Activated CD8-positive, alpha-beta T cell treated with anti-CD3 and anti-CD28 coated beads for 36 hours (primary cell): ENCODE measurements around the gene C1QTNF6. TPM values are rescaled to one million over a fixed set of nuclear protein-coding genes. Genes with fewer than 3 reads are reported as not detected.

Source experiments
- ATAC-seq: fragments of 200-7000 bp; cut with Tn5 transposase; one replicate; pipeline ENCODE4 v1.10.0; 2021; ENCODE audit warnings: mild to moderate bottlenecking, moderate library complexity
- CTCF ChIA-PET: fragments of 350-600 bp; sonication (Branson Sonifier 250); formaldehyde crosslinking; loops from one replicate; lab custom pipeline; 2021; ENCODE audit warnings: antibody characterized with exemption; lab: Charles Lee
- POLR2A ChIA-PET: fragments of 350-600 bp; sonication (Branson Sonifier 250); formaldehyde crosslinking; loops from one replicate; lab custom pipeline; 2021; ENCODE audit warnings: antibody characterized with exemption; lab: Charles Lee
- DNase-seq: peaks from one replicate; pipeline ENCODE4 v3.0.0-alpha.2; 2020
- H3K27ac Mint-ChIP-seq: one replicate; pipeline ENCODE4 v1.8.0; 2021; ENCODE audit warnings: mild to moderate bottlenecking, mixed read lengths
- H3K27me3 Mint-ChIP-seq: one replicate; pipeline ENCODE4 v1.8.0; 2021; ENCODE audit warnings: mixed read lengths
- H3K36me3 Mint-ChIP-seq: one replicate; pipeline ENCODE4 v1.8.0; 2021; ENCODE audit warnings: low read depth, mixed read lengths
- H3K4me1 Mint-ChIP-seq: one replicate; pipeline ENCODE4 v1.8.0; 2021; ENCODE audit warnings: low read depth, mixed read lengths
- H3K4me3 Mint-ChIP-seq: one replicate; pipeline ENCODE4 v1.8.0; 2021; ENCODE audit warnings: mild to moderate bottlenecking, moderate library complexity, mixed read lengths
- H3K9me3 Mint-ChIP-seq: one replicate; pipeline ENCODE4 v1.8.0; 2021; ENCODE audit warnings: mixed read lengths
- intact Hi-C: fragments of 100-400 bp; cut with micrococcal nuclease; formaldehyde crosslinking; loops from one replicate; pipeline ENCODE4 v1.10.0; 2022
- total RNA-seq, 2 experiments: library from RNA; stranded (reverse); gene quantifications; one replicate each; pipeline ENCODE4 v1.2.3, GENCODE V29; 2021
- TF ChIP-seq, protein P1 (sequence below): fragments of 200-600 bp; IDR thresholded peaks from one replicate; pipeline ENCODE4 v1.8.0; 2022; ENCODE audit warnings: antibody characterized with exemption, mild to moderate bottlenecking

C1QTNF6 gene
- total RNA-seq, 2 experiments from 2014 or later = 6.4 TPM

DNA sequence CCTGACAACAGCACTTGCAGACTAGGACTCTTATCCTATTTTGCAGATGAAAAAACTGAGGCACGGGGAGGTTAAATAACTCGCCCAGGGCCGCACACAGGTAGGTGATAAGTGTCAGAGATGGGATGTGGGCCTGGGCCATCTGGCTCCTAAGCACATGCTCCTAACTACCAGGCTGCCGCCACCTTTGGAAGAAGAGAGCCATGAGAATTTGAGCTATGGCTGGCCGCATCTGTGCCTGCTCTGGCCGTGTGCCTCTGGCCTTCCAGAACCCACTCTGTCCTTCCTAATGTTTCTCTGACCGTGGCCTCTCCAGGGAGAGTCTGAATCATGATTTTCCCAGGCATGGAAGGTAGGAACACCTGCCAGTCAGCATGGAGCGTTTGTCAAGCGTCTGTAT lies 23.0 kb downstream of the C1QTNF6 start:
- ChIA-PET POLR2A (interaction anchor here (0.6 to 8.1 kb wide), 4 partner anchors 15 to 304 kb away, joined by 3 to 122 read pairs (median 8); partner anchors contain the start of genes IL2RB and NCF4), CTCF (interaction anchor here (0.8 to 8.8 kb wide), 13 partner anchors 9 to 105 kb away, joined by 3 to 119 read pairs (median 4); partner anchors contain the start of gene IL2RB)
- TF ChIP-seq, protein P1, sequence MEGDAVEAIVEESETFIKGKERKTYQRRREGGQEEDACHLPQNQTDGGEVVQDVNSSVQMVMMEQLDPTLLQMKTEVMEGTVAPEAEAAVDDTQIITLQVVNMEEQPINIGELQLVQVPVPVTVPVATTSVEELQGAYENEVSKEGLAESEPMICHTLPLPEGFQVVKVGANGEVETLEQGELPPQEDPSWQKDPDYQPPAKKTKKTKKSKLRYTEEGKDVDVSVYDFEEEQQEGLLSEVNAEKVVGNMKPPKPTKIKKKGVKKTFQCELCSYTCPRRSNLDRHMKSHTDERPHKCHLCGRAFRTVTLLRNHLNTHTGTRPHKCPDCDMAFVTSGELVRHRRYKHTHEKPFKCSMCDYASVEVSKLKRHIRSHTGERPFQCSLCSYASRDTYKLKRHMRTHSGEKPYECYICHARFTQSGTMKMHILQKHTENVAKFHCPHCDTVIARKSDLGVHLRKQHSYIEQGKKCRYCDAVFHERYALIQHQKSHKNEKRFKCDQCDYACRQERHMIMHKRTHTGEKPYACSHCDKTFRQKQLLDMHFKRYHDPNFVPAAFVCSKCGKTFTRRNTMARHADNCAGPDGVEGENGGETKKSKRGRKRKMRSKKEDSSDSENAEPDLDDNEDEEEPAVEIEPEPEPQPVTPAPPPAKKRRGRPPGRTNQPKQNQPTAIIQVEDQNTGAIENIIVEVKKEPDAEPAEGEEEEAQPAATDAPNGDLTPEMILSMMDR = no peak
- Mint-ChIP-seq H3K27ac (peak overlapping the region; percentile 84), H3K9me3 (peaks cover 5% of the 10 kb centered on the region), H3K4me1 (peaks cover 94% of the 10 kb centered on the region), H3K36me3 (peaks cover 1% of the 10 kb centered on the region), H3K27me3 (no peaks in the 10 kb centered on the region), H3K4me3 (no peak overlapping the region)
- intact Hi-C loops = no loop called here
- DNase-seq (no peak), ATAC-seq (no peak)

DNA sequence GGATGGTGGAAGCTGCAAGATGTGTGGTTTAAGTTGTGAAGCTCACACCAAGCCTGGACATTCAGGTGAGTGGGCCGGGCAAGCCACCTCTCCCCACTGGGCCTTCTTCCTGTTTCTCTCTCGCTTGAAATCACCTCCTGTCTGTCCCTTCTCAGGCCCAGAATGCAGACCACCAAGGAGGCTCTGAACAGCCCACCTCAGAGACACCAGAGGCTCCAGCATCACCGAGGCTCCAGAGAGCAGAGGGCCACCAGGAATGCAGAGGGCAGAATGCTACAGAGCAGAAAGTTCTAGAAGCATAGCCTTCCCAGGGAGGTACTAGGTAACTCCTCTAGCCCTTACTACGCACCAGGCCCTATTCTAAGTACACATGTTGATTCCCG lies 23.6 kb downstream of the C1QTNF6 start:
- Mint-ChIP-seq H3K9me3 (peaks cover 5% of the 10 kb centered on the region), H3K27ac (peak overlapping the region; percentile 84), H3K4me3 (peak overlapping the region; percentile 41), H3K36me3 (peaks cover 1% of the 10 kb centered on the region), H3K4me1 (peaks cover 91% of the 10 kb centered on the region), H3K27me3 (no peaks in the 10 kb centered on the region)
- DNase-seq (no peak), ATAC-seq (no peak)
- intact Hi-C loops = no loop called here
- TF ChIP-seq, protein P1 = no peak
- ChIA-PET CTCF (interaction anchor here (1.3 to 8.8 kb wide), 4 partner anchors 14 to 34 kb away, joined by 3 to 119 read pairs (median 54); partner anchors contain the start of gene IL2RB), POLR2A (interaction anchor here (3.2 to 8.1 kb wide), 3 partner anchors 15 to 43 kb away, joined by 14 to 122 read pairs (median 31); partner anchors contain the start of gene IL2RB)

DNA sequence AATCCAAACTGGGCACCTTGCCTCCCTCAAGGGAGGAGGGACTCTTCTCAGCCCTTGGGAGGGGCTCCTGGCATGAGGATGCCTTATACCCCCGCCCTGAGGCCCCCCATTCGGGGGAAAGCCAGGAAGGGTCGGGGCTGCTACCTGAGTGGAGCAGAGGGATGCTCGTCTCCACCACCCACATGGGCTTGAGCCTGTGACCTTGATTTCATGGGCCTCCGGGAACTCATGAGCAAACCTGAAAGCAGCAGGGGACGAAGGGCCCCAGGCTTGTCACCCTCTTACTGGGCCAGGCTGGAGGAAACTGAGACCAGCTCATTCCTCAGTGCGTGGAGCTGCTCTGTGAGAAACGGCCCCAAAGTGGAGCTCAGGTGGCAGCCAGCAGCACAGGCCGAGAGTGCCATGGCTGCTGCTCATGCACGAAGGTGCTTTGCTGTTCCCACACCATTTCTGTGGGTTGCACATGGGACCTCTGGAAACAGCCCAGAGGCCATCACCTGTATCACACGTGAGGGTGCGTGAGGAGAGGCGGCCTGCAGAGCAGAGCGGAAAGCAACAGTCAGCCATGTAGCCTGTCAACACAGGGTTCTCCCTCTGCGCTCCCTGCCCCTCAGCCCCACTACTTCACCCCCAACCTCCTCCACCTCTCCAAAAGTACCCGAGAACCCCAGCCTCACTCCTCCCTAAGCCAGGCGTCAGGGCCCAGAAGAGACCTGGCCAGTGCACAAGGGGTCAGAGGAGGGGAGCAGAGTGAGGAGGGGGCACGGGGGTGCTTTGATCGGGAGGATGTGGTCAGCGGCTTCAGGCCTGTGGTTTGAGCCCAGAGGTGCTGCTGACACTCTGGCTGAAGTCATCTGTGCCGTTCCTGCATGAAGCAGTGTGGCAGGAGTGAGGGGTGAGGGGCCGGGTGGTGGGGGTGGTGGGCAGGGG lies 24.2 kb downstream of the C1QTNF6 start:
- peaks cover 5% of the 10 kb centered on the region for H3K9me3 Mint-ChIP-seq
- H3K27me3 Mint-ChIP-seq = no peaks in the 10 kb centered on the region
- ATAC-seq (peak; percentile 59), DNase-seq (peak; percentile 95)
- CTCF ChIA-PET = interaction anchor here (0.8 to 8.8 kb wide), 18 partner anchors 10 to 121 kb away, joined by 3 to 119 read pairs (median 4); partner anchors contain the start of genes CYTH4 and IL2RB
- H3K4me3 Mint-ChIP-seq = peak overlapping the region; percentile 41
- H3K36me3 Mint-ChIP-seq = peaks cover 1% of the 10 kb centered on the region
- POLR2A ChIA-PET = interaction anchor here (0.6 to 8.1 kb wide), 17 partner anchors 9 to 88 kb away, joined by 3 to 122 read pairs (median 4); partner anchors contain the start of gene IL2RB
- H3K4me1 Mint-ChIP-seq = peaks cover 91% of the 10 kb centered on the region
- TF ChIP-seq, protein P1 = no peak
- peak overlapping the region; percentile 84 for H3K27ac Mint-ChIP-seq
- intact Hi-C loops = no loop called here

DNA sequence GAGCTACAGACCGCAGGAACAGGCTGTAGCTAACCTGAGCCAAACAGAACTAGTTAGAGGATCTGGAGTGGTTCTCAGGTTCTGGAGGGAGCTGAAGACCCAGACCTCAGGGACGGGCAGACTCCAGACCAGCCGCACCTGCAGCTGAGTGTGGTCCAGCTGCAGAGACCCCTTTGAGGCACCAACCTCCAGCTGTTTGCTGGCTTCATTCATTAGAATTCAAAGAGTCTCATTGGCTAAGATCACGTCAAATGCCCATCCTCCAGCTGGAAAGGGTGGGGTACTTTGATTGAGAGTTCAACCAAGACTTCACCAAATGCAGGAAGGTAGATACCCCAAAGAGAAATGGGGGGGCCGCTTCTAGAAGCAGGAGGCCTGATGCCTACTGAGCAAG lies 25.0 kb downstream of the C1QTNF6 start:
- intact Hi-C loops = no loop called here
- Mint-ChIP-seq H3K9me3 (peaks cover 5% of the 10 kb centered on the region), H3K36me3 (peaks cover 1% of the 10 kb centered on the region), H3K4me1 (peaks cover 88% of the 10 kb centered on the region), H3K27ac (peak overlapping the region; percentile 84), H3K27me3 (no peaks in the 10 kb centered on the region), H3K4me3 (peak overlapping the region; percentile 31)
- ChIA-PET POLR2A (interaction anchor here (0.6 to 8.1 kb wide), 19 partner anchors 10 to 87 kb away, joined by 3 to 122 read pairs (median 4); partner anchors contain the start of gene IL2RB), CTCF (interaction anchor here (0.8 to 8.8 kb wide), 17 partner anchors 11 to 120 kb away, joined by 3 to 119 read pairs (median 5); partner anchors contain the start of genes CYTH4 and IL2RB)
- DNase-seq (no peak), ATAC-seq (no peak)
- TF ChIP-seq, protein P1 = no peak
